Right atrium auricular region (tissue), 2 donors: Measurements from ENCODE around the gene TRAF3. TPM values are rescaled to one million over a fixed set of nuclear protein-coding genes. Genes with fewer than 3 reads are reported as not detected.
"Not testable (repeated sequence)": the region's sequence is repeated elsewhere in the genome, so short reads cannot be mapped to it uniquely, and the experiment has no call there.

Source experiments
- DNase-seq: peaks from one replicate; pipeline ENCODE4 v3.0.0-alpha.2; 2019; ENCODE audit warnings: low spot score
- H3K27ac ChIP-seq, 2 donors: fragments of 200-600 bp; sonication (generic); 1 replicate in 1 of 2; 2 replicates in 1 of 2; pipeline ENCODE4 v1.5.1; 2016 to 2019
- H3K27me3 ChIP-seq, 2 donors: fragments of 200-600 bp; sonication (generic); one replicate each; pipeline versions ENCODE4 v1.5.1 to v1.6.0; 2017 to 2019
- H3K36me3 ChIP-seq: fragments of 200-600 bp; sonication (generic); one replicate; pipeline ENCODE4 v1.5.1; 2016
- H3K4me1 ChIP-seq, 2 donors: fragments of 200-600 bp; sonication (generic); one replicate each; pipeline versions ENCODE4 v1.5.1 to v1.6.0; 2017 to 2019
- H3K4me3 ChIP-seq, 2 donors: fragments of 200-600 bp; sonication (generic); 1 replicate in 1 of 2; 2 replicates in 1 of 2; pipeline ENCODE4 v1.5.1; 2017 to 2019; ENCODE audit warnings: mild to moderate bottlenecking in 1 of 2, moderate library complexity in 1 of 2
- H3K9me3 ChIP-seq, 2 donors: fragments of 200-600 bp; sonication (generic); one replicate each; pipeline ENCODE4 v1.5.1; 2019
- total RNA-seq, 2 donors: library from RNA; depleted of rRNA; stranded (reverse); fragments of >200 nt; gene quantifications; one replicate each; pipeline ENCODE4 v1.1.0, GENCODE V29; 2016
- TF ChIP-seq, protein P1 (sequence below), 2 donors: fragments of 200-600 bp; sonication (generic); IDR thresholded peaks; one replicate each; pipeline ENCODE4 v1.5.1; 2019; ENCODE audit warnings: antibody characterized with exemption in 2 of 2

Gene TRAF3
- total RNA-seq, 2 donors from 2014 or later = 9.1 to 10.0 TPM

DNA sequence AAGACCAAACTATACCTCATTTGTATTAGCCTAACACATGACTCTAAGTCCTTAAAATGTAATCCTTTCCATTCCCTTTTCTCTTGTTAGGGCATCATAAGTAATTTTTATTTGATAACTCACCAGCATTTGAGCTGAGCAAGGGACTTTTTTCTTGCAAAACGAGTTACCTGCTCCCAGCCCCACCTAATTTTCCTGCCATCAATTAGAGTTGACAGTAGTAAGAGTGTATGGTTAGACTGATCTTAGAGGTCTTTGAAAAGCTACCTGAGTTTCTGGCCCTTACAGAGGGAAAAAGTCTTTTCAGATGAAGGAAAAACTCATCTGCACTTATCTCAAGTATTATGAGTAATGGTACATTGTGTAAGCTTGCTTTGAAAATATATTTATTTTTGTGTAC, 111.5 kb downstream of the TRAF3 start:
- Histone ChIP-seq H3K4me1 (no peaks in the 10 kb centered on the region), H3K27ac (no peak overlapping the region), H3K27me3 (no peaks in the 10 kb centered on the region), H3K9me3 (no peaks in the 10 kb centered on the region), H3K36me3 (peaks cover 9% of the 10 kb centered on the region), H3K4me3 (no peak overlapping the region)
- TF ChIP-seq, protein P1, sequence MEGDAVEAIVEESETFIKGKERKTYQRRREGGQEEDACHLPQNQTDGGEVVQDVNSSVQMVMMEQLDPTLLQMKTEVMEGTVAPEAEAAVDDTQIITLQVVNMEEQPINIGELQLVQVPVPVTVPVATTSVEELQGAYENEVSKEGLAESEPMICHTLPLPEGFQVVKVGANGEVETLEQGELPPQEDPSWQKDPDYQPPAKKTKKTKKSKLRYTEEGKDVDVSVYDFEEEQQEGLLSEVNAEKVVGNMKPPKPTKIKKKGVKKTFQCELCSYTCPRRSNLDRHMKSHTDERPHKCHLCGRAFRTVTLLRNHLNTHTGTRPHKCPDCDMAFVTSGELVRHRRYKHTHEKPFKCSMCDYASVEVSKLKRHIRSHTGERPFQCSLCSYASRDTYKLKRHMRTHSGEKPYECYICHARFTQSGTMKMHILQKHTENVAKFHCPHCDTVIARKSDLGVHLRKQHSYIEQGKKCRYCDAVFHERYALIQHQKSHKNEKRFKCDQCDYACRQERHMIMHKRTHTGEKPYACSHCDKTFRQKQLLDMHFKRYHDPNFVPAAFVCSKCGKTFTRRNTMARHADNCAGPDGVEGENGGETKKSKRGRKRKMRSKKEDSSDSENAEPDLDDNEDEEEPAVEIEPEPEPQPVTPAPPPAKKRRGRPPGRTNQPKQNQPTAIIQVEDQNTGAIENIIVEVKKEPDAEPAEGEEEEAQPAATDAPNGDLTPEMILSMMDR (IDR thresholded peaks at IDR 0.05) = no peak
- no peak for DNase-seq

DNA sequence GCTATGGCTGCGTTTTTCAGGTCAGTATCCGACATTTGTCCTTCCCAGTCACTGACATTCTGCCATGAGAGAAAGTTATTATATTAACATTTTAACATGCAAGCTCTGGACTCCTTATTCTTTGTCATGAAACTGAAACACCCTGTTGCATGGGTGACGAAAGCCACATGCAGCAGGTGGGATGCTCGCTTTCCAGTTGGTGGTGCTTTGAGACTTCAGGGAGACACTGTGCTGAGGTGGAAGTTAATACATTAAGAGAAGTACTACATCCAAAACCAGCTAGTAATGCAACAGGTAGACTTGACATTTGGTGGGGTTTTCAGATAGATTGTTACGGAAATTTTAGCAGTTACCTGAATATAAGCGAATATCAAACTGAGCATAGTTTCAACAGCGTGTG, 112.4 kb downstream of the TRAF3 start:
- Histone ChIP-seq H3K27me3 (no peaks in the 10 kb centered on the region), H3K4me1 (no peaks in the 10 kb centered on the region), H3K27ac (no peak overlapping the region), H3K36me3 (peaks cover 9% of the 10 kb centered on the region), H3K9me3 (no peaks in the 10 kb centered on the region), H3K4me3 (no peak overlapping the region)
- TF ChIP-seq, protein P1 (IDR thresholded peaks at IDR 0.05) = no peak
- DNase-seq = no peak

DNA sequence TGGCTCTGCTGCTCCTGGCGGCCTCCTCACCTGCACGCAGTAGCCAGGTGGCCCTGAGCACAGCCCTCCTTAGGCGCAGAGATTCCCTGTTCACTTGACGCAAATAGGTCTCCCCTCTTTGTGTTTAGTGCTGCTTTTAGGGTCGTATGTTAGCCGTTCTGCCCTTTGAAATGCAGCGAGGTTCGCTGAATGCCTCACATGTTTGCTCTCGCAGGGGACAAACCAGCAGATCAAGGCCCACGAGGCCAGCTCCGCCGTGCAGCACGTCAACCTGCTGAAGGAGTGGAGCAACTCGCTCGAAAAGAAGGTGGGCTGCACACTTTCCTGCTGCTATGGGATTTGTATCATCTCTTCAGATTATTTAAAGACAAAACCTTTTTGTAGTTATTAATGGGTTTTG, 113.9 kb downstream of the TRAF3 start:
- Histone ChIP-seq H3K27ac (no peak overlapping the region), H3K36me3 (peaks cover 4% of the 10 kb centered on the region), H3K4me1 (no peaks in the 10 kb centered on the region), H3K4me3 (no peak overlapping the region), H3K9me3 (no peaks in the 10 kb centered on the region), H3K27me3 (no peaks in the 10 kb centered on the region)
- TF ChIP-seq, protein P1 (IDR thresholded peaks at IDR 0.05) = no peak
- no peak for DNase-seq

DNA sequence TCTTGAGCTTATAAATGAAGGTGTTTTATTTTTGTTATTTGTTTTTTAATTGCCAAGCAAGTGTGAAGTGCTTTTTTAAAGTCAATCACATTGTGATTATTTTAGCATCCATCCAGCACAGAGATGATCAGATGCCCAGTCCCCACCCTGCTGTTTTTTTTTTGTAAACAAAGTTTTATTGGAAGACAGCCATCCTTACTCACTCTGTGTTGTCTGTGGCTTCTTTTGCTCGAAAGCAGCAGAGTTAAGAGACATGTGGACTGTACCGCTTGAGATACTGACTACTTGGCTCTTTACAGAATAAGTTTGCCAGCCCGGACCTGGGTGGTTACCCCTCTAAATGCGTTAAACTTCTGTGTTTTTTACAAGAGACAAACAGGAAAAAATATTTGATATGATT, 114.3 kb downstream of the TRAF3 start:
- TF ChIP-seq, protein P1 (IDR thresholded peaks at IDR 0.05) = no peak
- H3K4me1 ChIP-seq = no peaks in the 10 kb centered on the region
- H3K9me3 ChIP-seq = no peaks in the 10 kb centered on the region
- H3K27ac ChIP-seq = no peak overlapping the region
- no peak overlapping the region for H3K4me3 ChIP-seq
- no peaks in the 10 kb centered on the region for H3K36me3 ChIP-seq
- no peaks in the 10 kb centered on the region for H3K27me3 ChIP-seq
- no peak for DNase-seq

DNA sequence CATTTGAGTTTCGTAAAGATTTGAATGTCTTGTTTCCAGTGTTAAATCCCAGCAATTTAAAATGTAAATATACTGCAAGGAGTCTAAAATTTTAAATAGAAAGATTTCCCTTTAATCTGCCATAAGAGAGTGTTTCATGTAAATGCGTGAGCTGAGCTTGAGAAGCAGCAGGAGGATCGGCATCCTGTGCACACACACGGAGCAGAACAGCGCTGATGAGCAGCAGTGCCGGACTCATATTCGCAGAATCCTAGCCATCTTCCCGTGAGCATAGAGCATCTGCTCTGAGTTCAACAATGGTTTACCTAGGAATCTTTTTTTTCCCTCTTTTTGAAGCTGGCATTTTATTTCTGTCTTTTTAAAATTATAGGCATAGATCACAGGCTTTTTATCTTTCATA, 115.4 kb downstream of the TRAF3 start:
- no peaks in the 10 kb centered on the region for H3K27me3 ChIP-seq
- no peak overlapping the region for H3K4me3 ChIP-seq
- H3K27ac ChIP-seq = no peak overlapping the region
- TF ChIP-seq, protein P1 (IDR thresholded peaks at IDR 0.05) = no peak
- no peaks in the 10 kb centered on the region for H3K9me3 ChIP-seq
- DNase-seq = no peak
- no peaks in the 10 kb centered on the region for H3K36me3 ChIP-seq
- no peaks in the 10 kb centered on the region for H3K4me1 ChIP-seq

DNA sequence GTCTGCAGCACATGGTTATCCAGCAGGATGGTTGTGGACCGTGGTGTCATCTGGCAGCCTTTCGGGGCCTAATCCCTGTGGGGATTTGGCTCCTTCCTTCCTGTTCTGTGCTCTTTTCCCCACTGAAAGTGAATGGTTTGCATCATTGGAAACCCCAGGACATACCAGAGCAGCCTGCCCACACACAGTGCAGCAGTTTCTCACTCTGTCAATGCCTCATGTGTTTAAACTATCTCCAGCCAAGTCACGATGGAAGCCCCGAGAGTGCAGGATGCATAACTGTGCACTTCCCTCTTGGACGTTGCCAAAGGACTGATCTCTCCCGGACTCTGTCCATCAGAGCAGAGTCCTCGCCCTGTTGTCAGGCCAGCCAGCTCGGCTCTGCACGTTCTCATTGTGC, 116.2 kb downstream of the TRAF3 start:
- TF ChIP-seq, protein P1 (IDR thresholded peaks at IDR 0.05) = no peak
- H3K9me3 ChIP-seq = no peaks in the 10 kb centered on the region
- no peaks in the 10 kb centered on the region for H3K36me3 ChIP-seq
- H3K27me3 ChIP-seq = no peaks in the 10 kb centered on the region
- no peak for DNase-seq
- H3K4me3 ChIP-seq = no peak overlapping the region
- no peak overlapping the region for H3K27ac ChIP-seq
- H3K4me1 ChIP-seq = no peaks in the 10 kb centered on the region

DNA sequence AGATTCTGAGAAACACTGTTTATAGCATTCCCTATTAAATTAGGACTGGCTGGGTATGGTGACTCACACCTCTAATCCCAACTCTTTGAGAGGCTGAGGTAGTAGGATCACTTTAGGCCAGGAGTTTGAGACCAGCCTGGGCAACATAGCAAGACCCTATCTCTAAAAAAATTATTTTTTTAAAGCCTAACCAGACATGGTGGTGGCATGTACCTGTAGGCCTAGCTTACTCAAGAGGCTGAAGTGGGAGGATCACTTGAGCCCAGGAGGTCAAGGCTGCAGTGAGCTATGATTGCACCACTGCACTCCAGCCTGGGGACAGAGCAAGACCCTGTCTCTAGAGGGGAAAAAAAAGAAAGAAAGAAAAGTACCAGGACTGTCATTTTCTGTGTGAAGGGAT, 119.5 kb downstream of the TRAF3 start:
- not testable (repeated sequence) for DNase-seq, H3K4me1 ChIP-seq, H3K27me3 ChIP-seq, H3K4me3 ChIP-seq, H3K9me3 ChIP-seq, H3K27ac ChIP-seq, H3K36me3 ChIP-seq
